Parathyroid adenoma (tissue), 2 donors: ENCODE results near the gene RDX.
"Not testable (repeated sequence)": the region's sequence is repeated elsewhere in the genome, so short reads cannot be mapped to it uniquely, and the experiment has no call there.

Experiments used
- H2AFZ ChIP-seq: fragments of 300-600 bp; sonication (generic); one replicate; pipeline ENCODE4 v1.7.0; 2017; ENCODE audit warnings: antibody characterized with exemption, mild to moderate bottlenecking
- H3K27ac ChIP-seq: fragments of 300-600 bp; sonication (generic); one replicate; pipeline ENCODE4 v1.7.0; 2017
- H3K27me3 ChIP-seq: fragments of 300-600 bp; sonication (generic); one replicate; pipeline ENCODE4 v1.7.0; 2017; ENCODE audit warnings: low read length; ENCODE audit not compliant: control insufficient read depth, insufficient read depth
- H3K36me3 ChIP-seq: fragments of 300-600 bp; sonication (generic); one replicate; pipeline ENCODE4 v1.7.0; 2017; ENCODE audit warnings: low read length; ENCODE audit not compliant: control insufficient read depth, insufficient read depth
- H3K4me1 ChIP-seq: fragments of 300-600 bp; sonication (generic); one replicate; pipeline ENCODE4 v1.7.0; 2017; ENCODE audit warnings: control low read depth
- H3K4me2 ChIP-seq: fragments of 300-600 bp; sonication (generic); one replicate; pipeline ENCODE4 v1.7.0; 2017; ENCODE audit warnings: low read length
- H3K4me3 ChIP-seq: fragments of 300-600 bp; sonication (generic); one replicate; pipeline ENCODE4 v1.7.0; 2017; ENCODE audit warnings: low read depth, low read length
- H3K79me2 ChIP-seq: fragments of 300-600 bp; sonication (generic); one replicate; pipeline ENCODE4 v1.7.0; 2017; ENCODE audit warnings: control low read depth
- H3K9ac ChIP-seq: fragments of 300-600 bp; sonication (generic); one replicate; pipeline ENCODE4 v1.7.0; 2017; ENCODE audit warnings: mild to moderate bottlenecking
- H3K9me3 ChIP-seq: fragments of 300-600 bp; sonication (generic); one replicate; pipeline ENCODE4 v1.7.0; 2017; ENCODE audit warnings: low read length; ENCODE audit not compliant: control insufficient read depth
- CTCF ChIP-seq: fragments of 300-600 bp; sonication (generic); IDR thresholded peaks from one replicate; pipeline ENCODE4 v1.7.0; 2017; ENCODE audit warnings: antibody characterized with exemption, mild to moderate bottlenecking
- donor health status: primary hyperparathyroidism.

Gene RDX

GRCh38 chr11:110199184-110199981, 97.0 kb downstream of the RDX start:
- Histone ChIP-seq H3K4me2 (no peak overlapping the region), H3K9me3 (no peaks in the 10 kb centered on the region), H3K27me3 (no peaks in the 10 kb centered on the region), H3K4me1 (no peaks in the 10 kb centered on the region), H3K36me3 (no peaks in the 10 kb centered on the region), H2AFZ (no peak overlapping the region), H3K79me2 (no peaks in the 10 kb centered on the region), H3K9ac (no peak overlapping the region), H3K4me3 (no peak overlapping the region), H3K27ac (no peak overlapping the region)
- TF ChIP-seq CTCF, result no peak

GRCh38 chr11:110198031-110198729, 98.2 kb downstream of the RDX start:
- H3K4me1 ChIP-seq, result no peaks in the 10 kb centered on the region
- no peak overlapping the region for H2AFZ ChIP-seq
- H3K4me2 ChIP-seq, result no peak overlapping the region
- H3K79me2 ChIP-seq, result no peaks in the 10 kb centered on the region
- no peaks in the 10 kb centered on the region for H3K27me3 ChIP-seq
- no peaks in the 10 kb centered on the region for H3K36me3 ChIP-seq
- H3K9me3 ChIP-seq, result no peaks in the 10 kb centered on the region
- TF ChIP-seq CTCF, result no peak
- no peak overlapping the region for H3K9ac ChIP-seq
- H3K4me3 ChIP-seq, result no peak overlapping the region
- no peak overlapping the region for H3K27ac ChIP-seq

- no peaks in the 10 kb centered on the region for H3K9me3 ChIP-seq
- no peak overlapping the region for H3K4me3 ChIP-seq
- H3K4me1 ChIP-seq, result no peaks in the 10 kb centered on the region
- H3K27ac ChIP-seq, result no peak overlapping the region
- TF ChIP-seq CTCF, result no peak
- no peaks in the 10 kb centered on the region for H3K36me3 ChIP-seq
- no peaks in the 10 kb centered on the region for H3K27me3 ChIP-seq
- no peak overlapping the region for H3K9ac ChIP-seq
- H3K79me2 ChIP-seq, result no peaks in the 10 kb centered on the region
- no peak overlapping the region for H2AFZ ChIP-seq
- H3K4me2 ChIP-seq, result no peak overlapping the region
Observed at GRCh38 chr11:110196884-110197420, 99.5 kb downstream of the RDX start.

GRCh38 chr11:110196241-110196754, 100.1 kb downstream of the RDX start:
- no peaks in the 10 kb centered on the region for H3K4me1 ChIP-seq
- no peak overlapping the region for H3K4me3 ChIP-seq
- no peak overlapping the region for H3K27ac ChIP-seq
- no peaks in the 10 kb centered on the region for H3K27me3 ChIP-seq
- TF ChIP-seq CTCF, result no peak
- no peaks in the 10 kb centered on the region for H3K9me3 ChIP-seq
- H3K9ac ChIP-seq, result no peak overlapping the region
- H3K4me2 ChIP-seq, result no peak overlapping the region
- no peak overlapping the region for H2AFZ ChIP-seq
- H3K36me3 ChIP-seq, result no peaks in the 10 kb centered on the region
- H3K79me2 ChIP-seq, result no peaks in the 10 kb centered on the region

- not testable (repeated sequence) for H3K27me3 ChIP-seq, H3K4me3 ChIP-seq, H3K4me1 ChIP-seq, H3K4me2 ChIP-seq, H3K36me3 ChIP-seq, H2AFZ ChIP-seq, H3K27ac ChIP-seq, H3K9me3 ChIP-seq, H3K9ac ChIP-seq, H3K79me2 ChIP-seq
Observed at GRCh38 chr11:110194211-110194766, 102.1 kb downstream of the RDX start.

- not testable (repeated sequence) for H3K36me3 ChIP-seq, H2AFZ ChIP-seq, H3K27ac ChIP-seq, H3K4me1 ChIP-seq, H3K4me2 ChIP-seq, H3K4me3 ChIP-seq, H3K9me3 ChIP-seq, H3K79me2 ChIP-seq, H3K9ac ChIP-seq, H3K27me3 ChIP-seq
Observed at GRCh38 chr11:110192604-110193282, 103.7 kb downstream of the RDX start.
